SU-DHL-6 (cell line): Measurements from ENCODE around the gene TSPO.
"Not testable (repeated sequence)": the region's sequence is repeated elsewhere in the genome, so short reads cannot be mapped to it uniquely, and the experiment has no call there.

ENCODE experiments used
- CTCF ChIP-seq: fragments of 200-600 bp; sonication (generic); IDR thresholded peaks from one replicate; pipeline ENCODE4 v1.5.1; 2017; ENCODE audit warnings: antibody characterized with exemption, mild to moderate bottlenecking, low read length, moderate library complexity; ENCODE audit not compliant: insufficient read depth, poor library complexity, severe bottlenecking
- EZH2phosphoT487 ChIP-seq: fragments of 200-600 bp; sonication (generic), shearing (Covaris generic); conservative IDR thresholded peaks from 2 replicates; pipeline ENCODE4 v1.6.1; 2018; ENCODE audit warnings: mild to moderate bottlenecking, antibody characterized with exemption, low read length, moderate library complexity, mixed read lengths

GRCh38 chr22:43145371-43145770 is 6.0 kb upstream of the TSPO start:
- TF ChIP-seq CTCF, EZH2phosphoT487: not testable (repeated sequence)
